ENCODE measurements around the gene PEX13. TPM values are rescaled to one million over a fixed set of nuclear protein-coding genes. Genes with fewer than 3 reads are reported as not detected.
"Not testable (repeated sequence)": the region's sequence is repeated elsewhere in the genome, so short reads cannot be mapped to it uniquely, and the experiment has no call there.

The PEX13 gene
- total RNA-seq, 1 donor from 2014 or later: 12.8 TPM

GRCh38 chr2:60976256-60976850, 41.2 kb upstream of the PEX13 start:
- Histone ChIP-seq H3K4me3 (no peak overlapping the region), H3K27me3 (no peaks in the 10 kb centered on the region), H3K36me3 (no peaks in the 10 kb centered on the region), H3K4me1 (no peaks in the 10 kb centered on the region), H3K9me3 (no peaks in the 10 kb centered on the region), H3K27ac (no peak overlapping the region)
- TF ChIP-seq CTCF (IDR thresholded peaks at IDR 0.05): no peak
- no peak for DNase-seq (ENCODE audit: low spot score in 2 of 2)
- intact Hi-C loops (cut with DNase I): no loop called here

GRCh38 chr2:60976875-60977561, 40.5 kb upstream of the PEX13 start:
- no peaks in the 10 kb centered on the region for H3K9me3 ChIP-seq
- H3K27ac ChIP-seq: no peak overlapping the region
- no peaks in the 10 kb centered on the region for H3K27me3 ChIP-seq
- H3K36me3 ChIP-seq: no peaks in the 10 kb centered on the region
- no peak for DNase-seq (ENCODE audit: low spot score in 2 of 2)
- intact Hi-C loops (cut with DNase I): no loop called here
- no peak for TF ChIP-seq CTCF (IDR thresholded peaks at IDR 0.05)
- H3K4me3 ChIP-seq: no peak overlapping the region
- no peaks in the 10 kb centered on the region for H3K4me1 ChIP-seq

- Histone ChIP-seq H3K27me3 (no peaks in the 10 kb centered on the region), H3K27ac (no peak overlapping the region), H3K36me3 (no peaks in the 10 kb centered on the region), H3K4me3 (no peak overlapping the region), H3K9me3 (no peaks in the 10 kb centered on the region), H3K4me1 (no peaks in the 10 kb centered on the region)
- no peak for DNase-seq (ENCODE audit: low spot score in 2 of 2)
- intact Hi-C loops (cut with DNase I): no loop called here
- TF ChIP-seq CTCF (IDR thresholded peaks at IDR 0.05): no peak
Observed at GRCh38 chr2:60977562-60977895, 40.0 kb upstream of the PEX13 start.

- intact Hi-C loops (cut with DNase I): no loop called here
- Histone ChIP-seq H3K27ac (no peak overlapping the region), H3K36me3 (no peaks in the 10 kb centered on the region), H3K9me3 (no peaks in the 10 kb centered on the region), H3K4me3 (no peak overlapping the region), H3K4me1 (no peaks in the 10 kb centered on the region), H3K27me3 (no peaks in the 10 kb centered on the region)
- TF ChIP-seq CTCF (IDR thresholded peaks at IDR 0.05): no peak
- no peak for DNase-seq (ENCODE audit: low spot score in 2 of 2)
Observed at GRCh38 chr2:60979231-60979630, 38.3 kb upstream of the PEX13 start.

GRCh38 chr2:60980071-60980815, 37.3 kb upstream of the PEX13 start:
- H3K9me3 ChIP-seq: no peaks in the 10 kb centered on the region
- TF ChIP-seq CTCF (IDR thresholded peaks at IDR 0.05): no peak
- intact Hi-C loops (cut with DNase I): no loop called here
- H3K4me1 ChIP-seq: no peaks in the 10 kb centered on the region
- no peaks in the 10 kb centered on the region for H3K27me3 ChIP-seq
- H3K27ac ChIP-seq: no peak overlapping the region
- no peak for DNase-seq (ENCODE audit: low spot score in 2 of 2)
- H3K36me3 ChIP-seq: no peaks in the 10 kb centered on the region
- H3K4me3 ChIP-seq: no peak overlapping the region

GRCh38 chr2:60982066-60982465, 35.5 kb upstream of the PEX13 start:
- H3K36me3 ChIP-seq; H3K27ac ChIP-seq; DNase-seq (ENCODE audit: low spot score in 2 of 2); H3K4me3 ChIP-seq; H3K9me3 ChIP-seq; H3K4me1 ChIP-seq; H3K27me3 ChIP-seq; intact Hi-C loops (cut with DNase I): not testable (repeated sequence)

All from ascending aorta (tissue), 2 donors.